AG09309 (cell line): ENCODE data around the gene DLL4.

Experiments
- DNase-seq: peaks from one replicate; pipeline ENCODE4 v3.0.0-alpha.2; 2010; ENCODE audit warnings: low read depth
- H3K4me3 ChIP-seq: 2 replicates; pipeline ENCODE4 v1.5.1; 2011; ENCODE audit warnings: mild to moderate bottlenecking, low read depth, low read length, moderate library complexity; ENCODE audit not compliant: control insufficient read depth
- CTCF ChIP-seq: IDR thresholded peaks from 2 replicates; pipeline ENCODE4 v1.5.1; 2011; ENCODE audit warnings: mild to moderate bottlenecking, low read depth, low read length, inconsistent platforms; ENCODE audit not compliant: insufficient read depth, control insufficient read depth; ENCODE audit errors: missing control alignments

The DLL4 gene

DNA sequence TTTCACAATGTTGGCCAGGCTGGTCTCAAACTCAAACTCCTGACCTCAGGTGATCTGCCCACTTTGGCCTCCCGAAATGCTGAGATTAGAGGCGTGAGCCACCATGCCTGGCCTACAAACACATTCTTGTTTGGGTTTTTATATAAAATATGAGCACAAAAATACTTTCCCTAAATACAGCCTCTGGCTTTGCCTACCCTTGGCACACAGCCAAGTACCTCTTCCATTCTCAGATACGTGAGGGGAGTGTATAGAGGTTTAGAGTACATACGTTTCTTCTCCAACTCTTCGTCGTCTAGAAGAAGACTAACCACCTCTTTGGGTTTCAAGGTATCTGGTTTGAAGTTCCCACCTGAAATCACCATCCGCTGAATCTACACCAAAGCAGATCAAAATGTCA lies 57.7 kb downstream of the DLL4 start:
- H3K4me3 ChIP-seq, result no peak overlapping the region
- TF ChIP-seq CTCF, result no peak
- no peak for DNase-seq

DNA sequence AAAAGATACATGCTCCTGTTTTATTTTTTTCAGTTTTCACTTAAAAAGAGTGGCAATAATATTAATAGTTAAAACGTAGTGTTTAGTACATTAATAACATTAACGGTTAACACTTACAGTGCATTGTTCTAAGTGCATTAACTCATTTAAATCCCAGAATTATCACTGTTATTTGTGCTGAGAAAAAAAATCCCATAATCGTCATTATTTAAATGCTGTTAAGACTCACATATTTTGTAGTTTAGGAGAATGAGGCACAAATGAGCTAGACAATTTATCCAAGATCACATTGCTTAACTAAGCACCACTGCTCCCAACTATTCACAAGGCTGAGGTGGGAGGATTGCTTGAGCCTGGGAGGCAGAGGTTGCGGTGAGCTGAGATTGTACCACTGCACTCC lies 59.0 kb downstream of the DLL4 start:
- no peak for DNase-seq
- no peak overlapping the region for H3K4me3 ChIP-seq
- TF ChIP-seq CTCF, result no peak
